DOHH2 (cell line): ENCODE results near the gene SDS.

Source experiments
- H3F3A ChIP-seq: fragments of 200-600 bp; sonication (generic), shearing (Covaris generic); 2 replicates; pipeline ENCODE4 v1.6.0; 2016; ENCODE audit warnings: antibody characterized with exemption, mild to moderate bottlenecking; ENCODE audit not compliant: control insufficient read depth, insufficient read depth
- H3K27ac ChIP-seq: fragments of 200-600 bp; sonication (generic); 2 replicates; pipeline ENCODE4 v1.5.1; 2014; ENCODE audit warnings: low read depth, mild to moderate bottlenecking, low read length, moderate library complexity
- H3K27me3 ChIP-seq: fragments of 200-600 bp; sonication (generic); 2 replicates; pipeline ENCODE4 v1.6.1; 2014; ENCODE audit warnings: mild to moderate bottlenecking, low read length, mixed read lengths; ENCODE audit not compliant: control insufficient read depth
- H3K36me3 ChIP-seq: fragments of 200-600 bp; sonication (generic); 2 replicates; pipeline ENCODE4 v1.6.1; 2014; ENCODE audit warnings: mild to moderate bottlenecking, low read length, moderate library complexity, mixed read lengths; ENCODE audit not compliant: control insufficient read depth
- H3K4me1 ChIP-seq: fragments of 200-600 bp; sonication (generic); 2 replicates; pipeline ENCODE4 v1.6.1; 2014; ENCODE audit warnings: mild to moderate bottlenecking, low read length, mixed read lengths; ENCODE audit not compliant: control insufficient read depth
- H3K4me2 ChIP-seq: fragments of 200-600 bp; sonication (generic); 2 replicates; pipeline ENCODE4 v1.6.0; 2014; ENCODE audit warnings: mild to moderate bottlenecking, low read length, moderate library complexity
- H3K4me3 ChIP-seq: fragments of 200-600 bp; sonication (generic); 2 replicates; pipeline ENCODE4 v1.5.1; 2014; ENCODE audit warnings: mild to moderate bottlenecking, low read length, mixed read lengths
- H3K79me2 ChIP-seq: fragments of 200-600 bp; sonication (generic); 2 replicates; pipeline ENCODE4 v1.6.1; 2014; ENCODE audit warnings: mild to moderate bottlenecking, low read length, mixed read lengths; ENCODE audit not compliant: control insufficient read depth
- H3K9me2 ChIP-seq: fragments of 200-600 bp; sonication (generic); replicated peaks from 2 replicates; pipeline ENCODE4 v1.6.1; 2014; ENCODE audit warnings: mild to moderate bottlenecking, low read length, mixed read lengths; ENCODE audit not compliant: control insufficient read depth
- H3K9me3 ChIP-seq: fragments of 200-600 bp; sonication (generic); 2 replicates; pipeline ENCODE4 v1.6.1; 2014; ENCODE audit warnings: antibody characterized with exemption, low read length, mixed read lengths; ENCODE audit not compliant: control insufficient read depth, insufficient read depth
- H4K20me1 ChIP-seq: fragments of 200-600 bp; sonication (generic); 2 replicates; pipeline ENCODE4 v1.6.0; 2014; ENCODE audit warnings: low read depth, mild to moderate bottlenecking, antibody characterized with exemption, low read length, moderate library complexity; ENCODE audit not compliant: control insufficient read depth, insufficient read depth
- CTCF ChIP-seq: fragments of 200-600 bp; sonication (generic); IDR thresholded peaks from one replicate; pipeline ENCODE4 v1.5.1; 2014; ENCODE audit warnings: antibody characterized with exemption, mild to moderate bottlenecking, low read depth, low read length; ENCODE audit not compliant: poor library complexity, severe bottlenecking
- EZH2phosphoT487 ChIP-seq: fragments of 200-600 bp; sonication (generic); IDR thresholded peaks from 2 replicates; pipeline ENCODE4 v1.6.1; 2017; ENCODE audit warnings: borderline replicate concordance, mild to moderate bottlenecking, antibody characterized with exemption, low read length, moderate library complexity, mixed read lengths

Gene SDS

GRCh38 chr12:113366827-113367226 is 36.9 kb downstream of the SDS start:
- H3K36me3 ChIP-seq: no peaks in the 10 kb centered on the region
- H3K4me3 ChIP-seq: no peak overlapping the region
- no peak overlapping the region for H3K4me2 ChIP-seq
- H3K27me3 ChIP-seq: no peaks in the 10 kb centered on the region
- H3K79me2 ChIP-seq: no peaks in the 10 kb centered on the region
- H3K4me1 ChIP-seq: no peaks in the 10 kb centered on the region
- H3K27ac ChIP-seq: no peak overlapping the region
- H4K20me1 ChIP-seq: no peaks in the 10 kb centered on the region
- no peaks in the 10 kb centered on the region for H3K9me3 ChIP-seq
- no peaks in the 10 kb centered on the region for H3K9me2 ChIP-seq
- no peaks in the 10 kb centered on the region for H3F3A ChIP-seq
- no peak for TF ChIP-seq EZH2phosphoT487
- TF ChIP-seq CTCF: no peak

- H3K4me1 ChIP-seq: no peaks in the 10 kb centered on the region
- no peaks in the 10 kb centered on the region for H3K9me3 ChIP-seq
- H3K36me3 ChIP-seq: no peaks in the 10 kb centered on the region
- no peaks in the 10 kb centered on the region for H3F3A ChIP-seq
- H3K4me2 ChIP-seq: no peak overlapping the region
- H3K79me2 ChIP-seq: no peaks in the 10 kb centered on the region
- H3K27ac ChIP-seq: no peak overlapping the region
- no peaks in the 10 kb centered on the region for H3K9me2 ChIP-seq
- H3K27me3 ChIP-seq: no peaks in the 10 kb centered on the region
- no peak for TF ChIP-seq CTCF
- H3K4me3 ChIP-seq: no peak overlapping the region
- no peaks in the 10 kb centered on the region for H4K20me1 ChIP-seq
Observed at GRCh38 chr12:113365639-113366395, 37.9 kb downstream of the SDS start.

- Histone ChIP-seq H3K4me1 (peaks cover 2% of the 10 kb centered on the region), H3F3A (no peaks in the 10 kb centered on the region), H3K9me2 (no peaks in the 10 kb centered on the region), H4K20me1 (no peaks in the 10 kb centered on the region), H3K4me3 (no peak overlapping the region), H3K9me3 (no peaks in the 10 kb centered on the region), H3K4me2 (no peak overlapping the region), H3K36me3 (no peaks in the 10 kb centered on the region), H3K79me2 (no peaks in the 10 kb centered on the region), H3K27me3 (no peaks in the 10 kb centered on the region), H3K27ac (no peak overlapping the region)
- TF ChIP-seq EZH2phosphoT487: no peak
- no peak for TF ChIP-seq CTCF
Observed at GRCh38 chr12:113364698-113365097, 39.0 kb downstream of the SDS start.
